A549 (cell line): Measurements from ENCODE around the gene REC114. TPM values are rescaled to one million over a fixed set of nuclear protein-coding genes. Genes with fewer than 3 reads are reported as not detected.
A peak's percentile ranks its signal among the peaks of the same experiment; 100 is the strongest.

ENCODE experiments used
- ATAC-seq, 2 experiments: fragments of 200-7000 bp in 1 of 2; fragments of >200 bp in 1 of 2; cut with Nextera tagmentation in 1 of 2; cut with Tn5 transposase in 1 of 2; 3 replicates each; pipeline versions ENCODE4 v1.8.0 to v1.9.1; 2018 to 2020; ENCODE audit warnings: mild to moderate bottlenecking in 1 of 2, moderate library complexity in 1 of 2
- CTCF ChIA-PET: fragments of 300-600 bp; sonication (Branson Sonifier 250); formaldehyde crosslinking; extraction: SDS; loops from one replicate; lab custom pipeline; 2021; ENCODE audit warnings: antibody characterized with exemption, inconsistent platforms; lab: Yijun Ruan, JAX
- POLR2A ChIA-PET: fragments of 350-600 bp; formaldehyde crosslinking; extraction: SDS; loops from one replicate; lab custom pipeline; 2021; ENCODE audit warnings: antibody characterized with exemption, inconsistent platforms; lab: Yijun Ruan, JAX
- DNase-seq, 2 experiments: peaks; one replicate each; pipeline versions ENCODE4 v3.0.0 to v3.0.0-alpha.2; 2011 to 2016; ENCODE audit warnings: low read depth in 1 of 2, low spot score in 1 of 2
- FAIRE-seq: peaks from 2 replicates; lab custom pipeline; 2011; peaks lifted over from hg19 to GRCh38; lab: Jason Lieb, UNC
- H3K27ac ChIP-seq, 2 experiments: fragments of >200 bp; sonication (Bioruptor Twin); formaldehyde crosslinking; 3 replicates each; pipeline ENCODE4 v1.5.1; 2016 to 2017
- H3K4me1 ChIP-seq: fragments of >200 bp; sonication (Bioruptor Twin); formaldehyde crosslinking; 3 replicates; pipeline ENCODE4 v1.6.1; 2016
- H3K4me2 ChIP-seq: fragments of >200 bp; sonication (Bioruptor Twin); formaldehyde crosslinking; 3 replicates; pipeline ENCODE4 v1.6.1; 2016
- H3K4me3 ChIP-seq: fragments of >200 bp; sonication (Bioruptor Twin); formaldehyde crosslinking; 3 replicates; pipeline ENCODE4 v1.5.1; 2016
- H3K9me3 ChIP-seq: fragments of >200 bp; sonication (Bioruptor Twin); formaldehyde crosslinking; 3 replicates; pipeline ENCODE4 v1.6.1; 2016
- ATOH8 ChIP-seq: fragments of 250-450 bp; sonication (Bioruptor Pico); IDR thresholded peaks from 2 replicates; pipeline ENCODE4 v1.5.0; 2020; ENCODE audit warnings: low read depth, mild to moderate bottlenecking, moderate library complexity
- CBX2 ChIP-seq: fragments of 200-600 bp; sonication (generic); IDR thresholded peaks from 2 replicates; pipeline ENCODE4 v1.6.1; 2016; ENCODE audit warnings: low read depth, mild to moderate bottlenecking, borderline replicate concordance
- CBX8 ChIP-seq: fragments of 200-600 bp; sonication (generic); IDR thresholded peaks from 2 replicates; pipeline ENCODE4 v1.6.1; 2016
- CEBPB ChIP-seq, 2 experiments: fragments of >200 bp in 1 of 2; sonication (Bioruptor Twin) in 1 of 2; formaldehyde crosslinking in 1 of 2; IDR thresholded peaks; 2 replicates each; pipeline ENCODE4 v1.6.1; 2012 to 2016
- CHD2 ChIP-seq: fragments of 150-350 bp; IDR thresholded peaks from 2 replicates; pipeline ENCODE4 v1.6.1; 2014; ENCODE audit warnings: low read length; ENCODE audit not compliant: partially characterized antibody
- CHD4 ChIP-seq: fragments of 200-600 bp; sonication (generic); IDR thresholded peaks from 2 replicates; pipeline ENCODE4 v1.6.1; 2016; ENCODE audit warnings: antibody characterized with exemption, mild to moderate bottlenecking, borderline replicate concordance
- EHF ChIP-seq: fragments of 250-450 bp; sonication (Bioruptor Pico); IDR thresholded peaks from 2 replicates; pipeline ENCODE4 v1.5.0; 2020; ENCODE audit warnings: mild to moderate bottlenecking
- ELK1 ChIP-seq: fragments of 150-350 bp; IDR thresholded peaks from 2 replicates; pipeline ENCODE4 v1.6.1; 2014; ENCODE audit warnings: low read depth, mild to moderate bottlenecking, low read length
- FOSL2 ChIP-seq, 2 experiments: fragments of 450-650 bp in 1 of 2; fragments of >200 bp in 1 of 2; sonication (Bioruptor Twin) in 1 of 2; formaldehyde crosslinking; IDR thresholded peaks; 2 replicates each; pipeline versions ENCODE4 v1.5.0 to v1.6.1; 2016 to 2020; ENCODE audit warnings: mild to moderate bottlenecking in 1 of 2, moderate library complexity in 1 of 2
- GATA3 ChIP-seq: IDR thresholded peaks from 2 replicates; pipeline ENCODE4 v1.6.1; 2012; ENCODE audit warnings: borderline replicate concordance
- HDAC2 ChIP-seq: fragments of 200-600 bp; sonication (generic); IDR thresholded peaks from 2 replicates; pipeline ENCODE4 v1.6.1; 2016
- HES2 ChIP-seq: fragments of >200 bp; sonication (Bioruptor Twin); formaldehyde crosslinking; IDR thresholded peaks from 2 replicates; pipeline ENCODE4 v1.6.1; 2016
- HOXB13 ChIP-seq: fragments of 250-450 bp; sonication (Bioruptor Pico); IDR thresholded peaks from 2 replicates; pipeline ENCODE4 v1.5.0; 2020; ENCODE audit warnings: low read depth, mild to moderate bottlenecking, moderate library complexity
- MAX ChIP-seq: IDR thresholded peaks from 2 replicates; pipeline ENCODE4 v1.6.1; 2012
- MAZ ChIP-seq: fragments of 150-350 bp; IDR thresholded peaks from 2 replicates; pipeline ENCODE4 v1.6.1; 2014; ENCODE audit warnings: antibody characterized with exemption, low read depth, low read length, borderline replicate concordance
- POLR2AphosphoS2 ChIP-seq: conservative IDR thresholded peaks from 2 replicates; pipeline ENCODE4 v1.6.1; 2012; ENCODE audit warnings: low read length, improper control_type of control experiment, inconsistent platforms
- RAD21 ChIP-seq, 2 experiments: fragments of >200 bp in 1 of 2; sonication (Bioruptor Twin) in 1 of 2; formaldehyde crosslinking in 1 of 2; IDR thresholded peaks in 1 of 2; conservative IDR thresholded peaks in 1 of 2; 2 replicates in 1 of 2; 3 replicates in 1 of 2; pipeline ENCODE4 v1.6.1; 2012 to 2018; ENCODE audit warnings: inconsistent platforms in 1 of 2
- RCOR1 ChIP-seq: fragments of 150-350 bp; IDR thresholded peaks from 2 replicates; pipeline ENCODE4 v1.6.1; 2014; ENCODE audit warnings: antibody characterized with exemption, low read length, low read depth
- REST ChIP-seq: fragments of 200-600 bp; sonication (generic); IDR thresholded peaks from 2 replicates; pipeline ENCODE4 v1.6.1; 2016; ENCODE audit warnings: antibody characterized with exemption, mild to moderate bottlenecking, moderate library complexity
- RFX5 ChIP-seq: fragments of 450-650 bp; IDR thresholded peaks from 2 replicates; pipeline ENCODE4 v1.7.1; 2014; ENCODE audit warnings: antibody characterized with exemption, mild to moderate bottlenecking, moderate library complexity
- RNF2 ChIP-seq: fragments of 200-600 bp; sonication (generic); IDR thresholded peaks from 2 replicates; pipeline ENCODE4 v1.6.1; 2016; ENCODE audit warnings: low read depth, mild to moderate bottlenecking, antibody characterized with exemption, moderate library complexity, borderline replicate concordance
- SREBF2 ChIP-seq: fragments of 450-650 bp; IDR thresholded peaks from 2 replicates; pipeline ENCODE4 v1.6.1; 2014; ENCODE audit warnings: mild to moderate bottlenecking, moderate library complexity
- TFCP2L1 ChIP-seq: fragments of 250-450 bp; sonication (Bioruptor Pico); IDR thresholded peaks from 2 replicates; pipeline ENCODE4 v1.5.0; 2021; ENCODE audit warnings: mild to moderate bottlenecking
- ZSCAN20 ChIP-seq: fragments of 250-450 bp; sonication (Bioruptor Pico); IDR thresholded peaks from 2 replicates; pipeline ENCODE4 v1.8.0; 2022; ENCODE audit warnings: mild to moderate bottlenecking, moderate library complexity
- WGBS: methylation state at CpG from one replicate; pipeline ENCODE4 v1.1.6; 2017; ENCODE audit errors: missing lambda C conversion rate; 5-methylcytosine and 5-hydroxymethylcytosine counted together
- polyA plus RNA-seq, 4 experiments: library from polyadenylated mRNA; depleted of rRNA in 3 of 4; stranded (reverse); fragments of >200 nt; fragmentation: RNase III in 1 of 4; extraction: RNeasy Plus Mini Kit Qiagen cat#74134 plus additional on column Dnase treatment in 1 of 4; gene quantifications; 2 replicates in 3 of 4; 3 replicates in 1 of 4; pipeline ENCODE4 v1.2.3, GENCODE V29; 2011 to 2017

REC114 gene
- polyA plus RNA-seq, 2 of the 4 experiments (the other 2 are of a cell fraction), result not detected

GRCh38 chr15:73467758-73468157, 24.8 kb downstream of the REC114 start:
- Histone ChIP-seq H3K4me3 (no peak overlapping the region), H3K27ac (no peak overlapping the region), H3K9me3 (no peaks in the 10 kb centered on the region), H3K4me1 (no peaks in the 10 kb centered on the region)
- FAIRE-seq, result peak; percentile 7
- 26% methylated on average over 3 of the region's 3 CpGs for WGBS
- DNase-seq, result no peak
- ATAC-seq, result no peak
- TF ChIP-seq CHD4 (no peak), CBX2 (no peak), ZSCAN20 (CRISPR knock-in tag) (no peak), MAZ (no peak), RNF2 (no peak), FOSL2 (IDR thresholded peaks at IDR 0.05) (no peak), FOSL2 (CRISPR knock-in tag; IDR thresholded peaks at IDR 0.05) (no peak), REST (no peak), CEBPB (IDR thresholded peaks at IDR 0.05) (no peak), ATOH8 (CRISPR knock-in tag) (no peak), HES2 (no peak), TFCP2L1 (no peak), ELK1 (no peak), HOXB13 (CRISPR knock-in tag) (no peak), MAX (no peak)
- TF ChIP-seq, all 56 proteins: peak for 0
- H3K4me2 ChIP-seq, result no peak overlapping the region
- CTCF ChIA-PET, result interaction anchor here (1.5 kb wide), 2 partner anchors 11 to 162 kb away, joined by 4 read pairs; no protein-coding TSS in a partner anchor
- POLR2A ChIA-PET, result no interaction called here

GRCh38 chr15:73474785-73475184, 31.8 kb downstream of the REC114 start:
- FAIRE-seq, result no peak

More at GRCh38 chr15:73474785-73475184, 31.8 kb downstream of the REC114 start:
- Histone ChIP-seq H3K4me3 (no peak overlapping the region), H3K4me1 (no peaks in the 10 kb centered on the region), H3K27ac (no peak overlapping the region), H3K9me3 (no peaks in the 10 kb centered on the region; the same call in 2 of the 3 replicates), H3K4me2 (no peak overlapping the region)
- CTCF ChIA-PET, result no interaction called here
- POLR2A ChIA-PET, result no interaction called here
- TF ChIP-seq RAD21 (conservative IDR thresholded peaks at IDR 0.05 in 1 of 2, IDR thresholded peaks at IDR 0.05 in 1 of 2), result no peak
- TF ChIP-seq GATA3, result no peak
- no peak for TF ChIP-seq CBX8
- TF ChIP-seq CEBPB (IDR thresholded peaks at IDR 0.05), result no peak
- no peak for TF ChIP-seq RFX5
- no peak for TF ChIP-seq RCOR1
- no peak for TF ChIP-seq EHF (CRISPR knock-in tag)
- no peak for TF ChIP-seq CHD2
- TF ChIP-seq SREBF2, result no peak
- TF ChIP-seq ELK1, result no peak
- TF ChIP-seq TFCP2L1, result no peak
- TF ChIP-seq REST, result no peak
- TF ChIP-seq POLR2AphosphoS2, result no peak
- no peak for TF ChIP-seq HDAC2
- no peak for TF ChIP-seq MAZ
- WGBS, result 49% methylated on average over 5 of the region's 5 CpGs
- ATAC-seq, result no peak
- no peak for DNase-seq
